SW480 (cell line): ENCODE data around the gene ANKS6.

Experiments
- DNase-seq: peaks from one replicate; pipeline ENCODE4 v3.0.0-alpha.2; 2016; ENCODE audit warnings: low spot score

The ANKS6 gene

DNA sequence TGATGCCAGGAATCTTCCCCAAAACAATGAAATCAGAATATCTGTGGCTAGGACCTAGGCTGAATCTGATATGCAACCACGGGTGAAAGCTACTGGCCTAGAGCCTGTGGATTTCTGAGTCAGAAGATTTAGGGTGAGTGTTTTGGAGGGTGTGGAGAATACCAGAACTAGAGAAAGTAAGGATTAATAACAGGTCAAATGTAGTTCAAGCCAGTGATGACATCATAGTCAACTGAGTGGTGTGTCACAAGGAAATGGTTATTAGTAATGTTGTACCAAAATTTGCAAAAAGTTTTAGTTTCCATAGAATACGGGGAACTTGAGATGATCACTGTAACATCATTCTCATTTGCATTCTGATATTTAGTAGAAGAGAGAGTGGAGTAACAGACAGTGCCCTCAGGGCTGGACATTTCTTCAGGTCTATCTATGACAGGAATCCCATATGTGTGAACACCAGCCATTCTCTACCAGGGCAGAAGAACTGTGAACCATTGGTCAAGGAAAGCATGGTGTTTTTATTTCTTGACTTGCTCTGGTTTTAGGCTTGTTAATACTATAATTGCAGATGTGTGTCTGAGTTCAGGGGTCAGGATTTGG, 14.8 kb upstream of the ANKS6 start:
- no peak for DNase-seq

DNA sequence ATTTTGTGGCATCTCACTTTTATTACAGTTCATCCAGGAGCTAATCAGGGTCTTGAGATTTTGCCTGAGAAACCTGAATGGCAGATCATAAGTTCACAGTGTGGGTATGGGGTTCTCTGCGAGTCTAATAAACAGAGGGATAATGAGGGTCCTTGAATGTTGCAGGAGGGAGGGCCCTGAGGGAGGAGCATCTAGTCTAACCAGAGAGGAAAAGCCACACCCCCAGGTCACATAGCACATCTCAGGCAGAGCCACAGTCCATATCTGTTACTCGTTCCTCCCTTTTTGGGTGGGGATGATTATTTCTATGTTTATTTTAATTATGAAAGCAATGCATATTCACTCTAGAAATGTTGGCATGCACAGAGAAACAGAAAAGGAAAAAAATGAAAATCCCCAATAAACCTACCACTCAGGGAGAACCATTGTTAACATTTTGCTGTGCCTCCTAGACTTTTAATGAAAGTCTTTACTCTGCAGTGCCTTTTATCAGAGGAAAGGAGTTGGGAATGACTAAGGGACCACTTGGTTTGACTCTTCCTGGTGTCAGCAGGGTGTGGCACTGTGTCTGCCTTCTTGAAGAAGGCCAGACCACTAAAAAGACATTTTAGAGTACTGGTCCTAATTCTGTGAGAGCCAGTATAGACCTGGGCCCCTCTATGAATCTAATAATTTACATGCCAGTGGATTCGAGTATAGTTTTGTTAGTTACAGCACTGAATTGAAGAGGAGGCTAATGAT, 13.9 kb upstream of the ANKS6 start:
- DNase-seq = no peak

DNA sequence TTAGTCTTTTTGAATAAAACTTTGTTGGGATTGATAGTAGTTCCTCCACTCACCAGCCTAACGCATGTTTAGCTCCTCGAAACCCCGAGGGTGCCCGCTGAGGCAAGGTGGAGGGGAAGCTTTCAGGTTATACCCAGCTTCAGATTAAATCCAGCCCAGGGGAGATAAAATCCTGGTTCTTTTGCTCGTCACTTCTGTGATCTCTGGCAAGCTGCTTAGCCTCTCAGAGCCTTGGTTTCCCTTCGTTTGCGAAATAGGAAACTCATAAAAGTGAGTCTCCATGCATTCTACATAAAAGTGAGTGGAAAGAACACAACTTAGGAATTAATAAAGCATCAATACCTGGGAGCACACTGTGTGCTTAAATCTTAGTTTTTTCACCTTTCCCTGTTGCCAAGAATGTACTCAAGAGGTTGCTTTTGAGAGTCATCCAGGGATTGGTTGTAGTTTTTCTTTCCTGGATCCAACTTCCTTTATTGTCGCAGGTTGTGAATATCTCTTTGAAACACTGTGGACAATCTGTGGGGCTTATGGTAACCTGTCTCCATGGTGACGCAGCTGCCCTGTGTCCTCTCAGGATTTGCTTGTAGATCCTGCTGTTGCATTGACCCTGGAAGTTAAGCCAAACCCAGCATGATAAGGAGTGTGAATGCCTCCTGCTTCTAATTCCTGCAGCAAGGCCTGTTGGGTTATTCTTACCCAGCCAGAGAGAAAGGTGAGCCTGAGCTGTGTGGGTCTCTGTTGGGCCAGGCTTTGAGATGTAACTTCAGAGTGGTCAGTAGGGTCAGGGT, 13.2 kb upstream of the ANKS6 start:
- no peak for DNase-seq

DNA sequence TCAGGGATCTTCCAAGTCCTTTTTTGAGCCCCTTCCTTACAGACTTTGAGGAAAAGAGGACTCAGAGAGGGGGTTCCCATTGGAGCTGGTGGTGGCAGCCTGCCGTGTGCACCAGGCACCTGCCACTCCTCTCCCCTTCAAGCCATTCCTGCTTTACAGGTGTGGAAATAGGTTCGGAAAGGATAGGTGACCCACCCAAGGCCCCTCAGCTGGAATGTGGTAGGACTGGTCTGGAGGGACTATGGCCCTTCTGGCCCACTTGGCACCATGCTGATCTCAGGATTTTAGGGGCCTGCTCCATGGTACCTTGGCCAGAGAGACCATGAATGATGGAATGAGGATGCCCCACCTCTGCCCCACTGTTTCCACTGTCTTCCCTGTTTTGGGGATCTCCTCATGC, 12.5 kb upstream of the ANKS6 start:
- no peak for DNase-seq

DNA sequence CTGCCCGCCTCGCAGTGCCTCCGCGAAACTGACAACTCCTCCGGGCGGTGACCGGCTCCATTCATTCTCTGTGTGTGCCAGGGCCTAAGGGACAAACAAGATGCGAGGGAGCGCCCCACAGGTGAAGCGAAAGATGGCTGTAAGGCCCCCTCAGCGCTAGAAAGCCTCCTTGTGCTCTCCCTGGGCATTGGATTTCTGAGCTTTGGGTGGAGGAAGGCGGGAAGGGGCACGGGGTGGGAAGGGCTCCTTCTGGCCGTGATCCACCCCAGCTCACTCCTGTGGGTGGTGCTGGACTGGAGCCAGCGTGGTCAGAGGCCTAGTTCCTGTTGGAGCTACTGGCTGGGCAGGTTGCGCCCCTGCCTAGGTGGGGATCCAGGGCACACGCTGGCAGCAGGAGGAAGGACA, 12.1 kb upstream of the ANKS6 start:
- DNase-seq = peak; percentile 51

DNA sequence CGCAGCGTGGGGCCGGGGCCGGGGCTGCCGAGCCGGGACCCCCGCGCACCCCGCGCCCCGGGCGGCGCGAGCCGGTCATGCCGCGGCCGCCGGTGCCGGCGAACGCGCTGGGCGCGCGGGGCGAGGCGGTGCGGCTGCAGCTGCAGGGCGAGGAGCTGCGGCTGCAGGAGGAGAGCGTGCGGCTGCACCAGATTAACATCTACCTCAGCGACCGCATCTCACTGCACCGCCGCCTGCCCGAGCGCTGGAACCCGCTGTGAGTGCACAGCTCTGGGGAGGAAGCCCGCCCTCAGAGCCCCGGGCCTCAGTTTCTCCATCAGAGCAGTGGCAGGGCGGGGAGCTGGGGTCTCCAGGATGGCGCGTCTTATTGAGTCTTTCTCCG, 11.4 kb upstream of the ANKS6 start:
- DNase-seq = peak; percentile 38

DNA sequence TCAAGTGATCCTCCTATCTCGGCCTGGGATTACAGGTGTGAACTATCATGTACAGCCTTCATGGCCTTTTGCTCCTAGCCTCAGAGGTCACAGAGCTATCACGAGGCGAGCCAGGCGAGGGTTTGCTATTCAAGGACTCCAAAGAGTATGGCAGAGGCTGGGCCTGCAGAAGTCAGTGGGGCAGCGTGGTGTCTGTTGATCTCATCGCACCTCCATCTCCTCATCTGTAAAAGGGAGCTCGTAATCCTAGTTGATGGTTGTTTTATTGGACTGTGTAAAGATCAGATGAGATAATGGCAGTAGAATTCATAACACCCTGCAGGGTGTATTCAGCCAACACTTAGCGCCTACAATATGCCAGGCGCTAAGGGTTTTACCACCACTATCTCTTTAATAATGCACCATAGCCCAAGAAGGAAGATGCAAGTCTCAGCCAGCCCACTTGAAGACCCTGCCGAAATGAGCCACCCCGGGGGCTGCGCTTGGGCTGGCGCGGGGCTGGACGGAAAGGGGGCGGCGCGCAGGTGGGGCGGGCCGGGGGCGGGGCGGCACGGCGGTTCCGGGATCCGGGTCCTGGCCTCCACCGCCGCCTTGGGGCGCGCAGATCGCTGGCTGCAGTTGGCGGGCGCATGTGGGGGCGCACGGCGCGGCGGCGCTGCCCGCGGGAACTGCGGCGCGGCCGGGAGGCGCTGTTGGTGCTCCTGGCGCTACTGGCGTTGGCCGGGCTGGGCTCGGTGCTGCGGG, 10.9 kb upstream of the ANKS6 start, which contains the start of gene GALNT12:
TSS of gene GALNT12 (plus strand) at position 601 of the 744 bp plus-strand sequence. CDS start at position 630, 29 bp downstream.
- DNase-seq = peak; percentile 35

DNA sequence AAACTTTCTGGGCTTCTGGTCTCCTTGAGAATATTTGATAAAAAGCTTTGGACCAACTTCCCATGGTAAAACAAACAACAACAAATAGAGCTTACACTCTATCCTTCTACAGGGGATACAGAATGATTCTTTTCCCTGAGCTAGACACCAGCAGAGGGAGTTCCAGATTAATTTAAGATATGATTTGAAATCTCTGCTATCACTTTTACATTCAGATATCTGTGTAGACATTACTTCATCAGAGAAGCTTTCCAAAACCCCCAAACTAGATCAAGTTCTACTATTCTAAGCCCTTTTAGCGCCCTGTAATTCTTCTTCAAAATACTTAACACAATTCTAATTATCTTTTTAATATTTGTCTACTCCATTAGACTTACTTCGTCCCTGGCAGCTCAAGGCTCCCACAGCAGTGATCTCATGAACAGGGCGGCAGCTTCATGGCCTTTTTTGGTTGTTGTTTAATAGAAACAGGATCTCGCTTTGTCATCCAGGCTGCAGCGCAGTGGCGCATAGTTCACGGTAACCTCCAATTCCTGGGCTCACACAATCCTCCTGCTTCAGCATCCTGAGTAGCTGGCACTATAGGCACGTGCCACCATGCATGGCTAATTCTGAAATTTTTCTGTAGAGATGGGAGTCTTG, 10.2 kb upstream of the ANKS6 start:
- DNase-seq = peak; percentile 33

DNA sequence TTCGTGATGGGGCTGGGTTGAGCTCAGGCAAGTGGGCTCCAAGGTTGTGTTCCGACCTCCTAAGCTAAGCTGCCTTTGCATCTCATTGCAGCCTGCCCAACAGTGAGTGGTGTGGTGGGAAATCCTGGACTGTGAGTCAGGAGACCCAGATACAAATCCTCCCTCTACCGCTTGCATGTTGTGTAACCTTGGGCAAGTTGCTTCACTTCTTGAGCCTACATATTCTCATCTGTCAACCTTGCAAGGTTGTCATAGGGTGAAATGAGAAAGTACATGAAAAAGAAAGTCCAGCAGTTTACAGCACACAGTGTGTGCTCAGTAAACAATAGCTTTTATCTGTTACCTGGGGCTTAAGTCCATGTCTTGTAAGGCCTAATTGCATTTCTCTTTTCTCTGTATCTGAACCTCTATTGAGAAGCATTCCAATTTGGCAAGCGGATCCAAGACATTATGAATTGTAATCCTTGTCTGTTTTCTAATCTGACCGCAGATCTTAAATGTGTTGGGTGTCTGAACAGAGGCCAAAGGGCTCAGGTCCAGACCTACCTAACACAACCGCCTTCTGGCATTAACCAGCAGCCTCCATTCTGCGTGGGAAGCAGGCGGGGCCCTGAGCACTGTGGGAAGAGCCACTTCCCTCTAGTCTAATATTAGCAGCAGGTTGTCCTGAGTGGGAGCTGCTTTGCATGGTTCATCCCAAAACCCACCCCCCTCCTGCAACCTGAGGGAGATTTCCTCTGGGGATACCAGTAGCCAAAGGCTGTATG, 9.3 kb upstream of the ANKS6 start:
- no peak for DNase-seq

DNA sequence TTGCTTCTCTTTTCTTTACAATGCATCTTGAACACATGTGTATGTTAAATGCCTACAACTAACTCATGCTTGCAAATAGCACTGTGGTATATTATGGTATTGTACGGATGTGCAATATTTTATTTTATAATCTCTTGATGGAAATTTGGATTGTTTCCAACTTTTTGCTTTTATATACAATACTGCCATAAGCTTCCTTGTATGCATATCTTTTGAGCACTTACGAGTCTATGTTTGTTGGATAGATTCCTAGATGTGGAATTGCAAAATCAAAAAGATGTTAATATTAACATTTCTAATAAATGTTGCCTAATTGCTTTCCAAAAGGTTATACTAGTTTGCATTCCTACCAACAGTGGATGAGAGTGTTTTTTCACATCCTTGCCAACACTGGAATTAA, 7.7 kb upstream of the ANKS6 start:
- no peak for DNase-seq

DNA sequence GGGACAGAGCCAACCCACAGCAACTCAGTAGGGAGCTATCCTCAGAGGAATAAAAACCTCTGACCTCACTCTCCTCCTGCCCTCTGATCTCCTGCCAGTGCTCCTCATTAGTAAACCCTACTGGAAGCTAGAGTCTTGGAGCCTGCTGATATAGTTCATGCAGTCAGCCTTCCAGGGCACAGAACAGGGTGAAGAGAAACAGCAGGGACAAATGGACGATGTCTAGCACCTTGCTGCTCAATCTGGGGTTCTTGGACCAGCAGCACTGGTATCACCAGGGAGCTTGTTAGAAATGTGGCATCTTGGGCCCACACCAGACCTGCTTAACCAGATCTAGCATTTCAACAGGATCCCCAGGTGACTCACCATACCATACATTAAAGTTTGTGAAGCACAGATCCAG, 5.6 kb upstream of the ANKS6 start:
- no peak for DNase-seq

DNA sequence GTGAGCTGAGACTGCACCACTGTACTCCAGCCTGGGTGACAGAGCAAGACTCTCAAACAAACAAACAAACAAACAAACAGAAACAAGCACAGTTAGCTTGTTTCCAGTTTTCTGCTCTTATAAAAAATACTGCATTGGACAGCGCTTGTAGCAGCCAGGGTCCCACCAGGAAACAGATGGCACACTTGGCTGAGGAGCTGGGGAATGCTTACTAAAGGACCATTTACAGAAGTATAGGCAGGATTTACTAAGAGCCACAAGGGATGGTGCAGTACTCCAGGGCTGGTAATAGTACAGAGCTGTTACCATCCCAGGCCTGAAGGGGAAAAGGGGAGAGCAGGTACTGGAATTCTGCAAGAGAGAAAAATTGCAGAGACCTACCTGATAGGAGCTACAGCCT, 5.2 kb upstream of the ANKS6 start:
- no peak for DNase-seq

DNA sequence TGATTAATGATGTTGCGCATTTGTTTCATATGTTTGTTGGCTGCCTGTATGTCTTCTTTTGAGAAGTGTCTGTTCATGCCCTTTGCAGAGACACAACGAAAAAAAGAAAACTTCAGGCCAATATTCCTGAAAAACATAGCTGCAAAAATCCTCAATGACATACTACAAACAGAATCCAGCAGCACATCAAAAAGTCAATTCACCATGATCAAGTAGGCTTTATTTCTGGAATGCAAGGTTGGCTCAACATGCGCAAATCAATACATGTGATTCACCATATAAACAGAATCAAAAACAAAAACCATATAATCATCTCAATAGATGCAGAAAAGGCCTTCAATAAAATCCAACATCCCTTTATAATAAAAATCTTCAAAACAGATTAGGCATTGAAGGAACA, 1.9 kb upstream of the ANKS6 start:
- no peak for DNase-seq

DNA sequence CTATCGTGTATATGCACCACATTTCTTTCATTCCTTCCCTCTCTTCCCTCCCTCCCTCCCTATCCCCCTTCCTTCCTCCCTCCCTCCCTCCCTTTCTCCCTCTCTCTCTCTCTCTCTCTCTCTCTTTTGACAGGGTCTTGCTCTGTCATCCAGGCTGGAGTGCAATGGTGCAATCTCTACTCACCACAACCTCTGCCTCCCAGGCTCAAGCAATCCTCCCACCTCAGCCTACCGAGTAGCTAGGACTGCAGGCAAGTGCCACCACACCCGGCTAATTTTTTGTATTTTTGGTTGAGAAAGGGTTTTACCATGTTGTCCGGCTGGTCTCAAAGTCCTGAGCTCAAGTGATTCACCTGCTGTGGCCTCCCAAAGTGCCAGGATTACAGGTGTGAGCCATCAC, 1.1 kb upstream of the ANKS6 start:
- no peak for DNase-seq

DNA sequence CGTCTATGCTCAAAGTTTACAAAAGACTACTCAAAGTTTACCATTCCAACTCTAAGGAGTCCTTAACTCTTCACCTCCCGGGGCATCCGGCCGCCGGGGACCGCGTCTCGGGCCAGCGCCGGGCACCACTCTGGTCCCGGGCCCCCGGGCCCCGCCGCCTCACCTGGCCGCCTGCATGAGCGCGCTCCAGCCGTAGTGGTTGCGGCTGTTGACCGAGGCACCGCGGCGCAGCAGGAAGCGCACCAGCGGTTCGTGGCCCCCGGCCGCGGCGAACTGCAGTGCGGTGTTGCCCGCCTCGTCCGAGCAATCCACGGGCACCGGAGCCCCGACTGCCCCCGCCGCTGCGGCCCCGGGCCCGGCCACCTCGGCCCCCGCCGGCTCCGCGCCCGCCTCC, 388 bp downstream of the ANKS6 start:
- no peak for DNase-seq

DNA sequence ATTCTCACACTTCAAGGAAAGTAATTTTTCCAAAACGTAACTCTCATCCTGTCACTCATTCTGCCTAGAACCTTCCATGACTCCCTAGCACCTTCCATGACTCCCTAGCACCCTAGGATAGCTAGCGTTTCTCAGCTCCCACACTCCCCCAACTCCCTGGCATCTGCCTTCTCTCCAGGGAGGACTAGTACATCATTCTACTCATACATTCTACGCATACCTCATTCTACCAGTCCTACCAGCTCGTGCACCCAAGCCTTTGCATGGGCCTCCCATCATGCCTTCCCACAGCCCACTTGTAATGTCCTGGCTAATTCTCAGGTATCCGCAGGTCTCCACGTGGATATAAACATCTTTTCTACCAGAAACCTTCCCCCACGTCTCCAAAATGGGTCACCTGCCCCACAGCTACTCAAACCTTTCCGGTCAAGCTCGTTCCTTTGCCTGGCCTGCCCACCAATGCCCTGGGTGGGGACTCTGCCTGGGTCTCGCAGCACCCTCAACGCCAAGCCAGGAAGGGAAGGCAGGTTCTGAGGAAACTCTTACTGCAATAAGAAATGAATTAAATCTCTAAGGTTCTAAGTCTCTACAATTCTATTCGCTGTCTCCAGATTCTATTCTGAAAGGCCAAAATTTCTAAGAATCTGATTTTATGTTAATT, 930 bp downstream of the ANKS6 start:
- DNase-seq = no peak

DNA sequence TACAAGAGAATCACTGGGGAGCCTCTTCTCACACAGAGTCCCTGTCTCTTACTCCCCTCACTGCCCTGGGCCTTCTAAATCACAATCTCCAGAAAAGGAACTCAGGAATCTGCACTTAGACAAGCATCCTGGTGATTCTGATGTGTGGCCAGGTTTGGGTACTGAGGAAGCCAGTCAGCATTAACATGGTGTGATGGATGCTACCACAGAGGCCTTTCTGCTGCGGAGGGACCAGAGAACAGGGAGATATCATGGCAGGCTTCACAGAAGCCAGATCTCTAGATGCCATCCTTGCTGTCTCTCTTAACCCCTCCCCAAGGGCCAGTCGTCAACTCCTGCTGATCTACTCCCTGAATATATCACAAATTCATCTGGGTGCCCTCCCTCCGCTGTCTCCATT, 1.6 kb downstream of the ANKS6 start:
- no peak for DNase-seq

DNA sequence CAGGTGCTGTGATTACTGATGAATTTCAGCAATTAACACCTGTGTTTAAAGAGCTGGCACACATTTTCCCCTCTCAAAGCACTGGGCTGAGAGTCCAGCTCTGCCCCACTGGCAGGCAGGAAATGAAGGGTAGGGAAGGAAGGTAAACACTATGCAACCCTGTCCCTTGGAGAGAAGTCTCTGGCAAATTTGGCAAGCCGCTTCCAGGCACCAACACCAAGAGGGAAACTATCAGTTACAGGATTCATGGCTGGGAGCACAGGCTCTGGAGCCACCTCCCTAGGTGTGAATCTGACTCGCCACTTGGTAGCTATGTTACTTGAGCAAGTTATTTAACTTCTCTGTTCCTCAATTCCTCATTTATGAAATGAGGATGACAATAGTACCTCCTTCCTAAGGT, 3.3 kb downstream of the ANKS6 start:
- no peak for DNase-seq

DNA sequence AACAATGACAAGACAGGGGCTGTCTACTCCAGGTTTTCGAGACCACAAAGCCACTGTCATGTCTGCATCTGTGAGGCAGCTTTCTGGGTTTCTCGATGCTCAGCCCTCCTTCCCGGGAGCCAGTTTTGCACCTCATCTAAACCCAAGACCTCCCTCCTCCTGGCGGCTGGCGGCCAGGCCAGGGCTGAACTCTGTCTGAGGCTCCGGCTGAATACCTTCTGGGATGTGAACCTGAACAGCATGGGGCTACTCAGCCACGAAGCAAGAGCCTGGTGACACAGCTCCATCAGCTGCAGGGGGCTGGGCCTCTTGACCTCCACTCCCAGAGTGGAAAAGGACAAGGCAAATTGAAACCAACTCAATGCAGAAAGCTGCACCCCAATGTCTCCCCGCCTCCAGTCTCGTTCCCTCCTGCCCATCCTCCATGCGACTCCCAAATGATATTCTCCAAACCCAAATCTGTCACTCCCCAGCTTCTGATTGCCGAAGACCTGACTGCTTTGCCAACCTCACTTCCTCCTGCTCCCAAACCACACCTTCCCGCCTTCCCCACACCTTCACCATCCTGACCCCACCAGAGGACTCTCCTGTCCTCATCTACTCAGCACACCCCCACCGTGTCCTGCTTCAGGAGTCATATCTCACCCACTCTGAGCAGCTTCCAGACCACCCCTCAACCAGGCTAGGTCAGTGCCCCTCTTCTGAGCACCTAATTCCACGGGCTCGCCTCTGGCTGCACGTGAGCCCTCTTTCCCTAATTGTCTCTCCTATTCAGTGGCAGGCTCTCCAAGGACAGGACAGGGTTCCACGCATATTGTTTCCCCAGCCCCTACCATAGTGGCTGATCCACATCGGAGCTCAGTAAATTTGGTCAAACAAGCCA, 4.5 kb downstream of the ANKS6 start:
- no peak for DNase-seq
